ENCODE data around the gene TSBP1.

TSBP1 gene

GRCh38 chr6:32244270-32244669 is 127.4 kb downstream of the TSBP1 start:
- TF ChIP-seq CTCF (IDR thresholded peaks at IDR 0.05; ENCODE audit: insufficient read depth, low read depth, low read length, missing control alignments), result no peak
- H3K4me3 ChIP-seq (ENCODE audit: low read depth, low read length), result no peak overlapping the region
- DNase-seq (ENCODE audit: low read depth), result no peak
